NCI-H748 treated with DMSO at 0.1 percent for 48 hours (cell line): ENCODE results near the gene MRLN.

ENCODE experiments used
- DNase-seq: peaks from one replicate; lab custom pipeline; 2025; lab: John Stamatoyannopoulos, UW

The MRLN gene

GRCh38 chr10:59705931-59706330, 47.3 kb downstream of the MRLN start:
- DNase-seq, result no peak

GRCh38 chr10:59704630-59705029, 48.6 kb downstream of the MRLN start:
- no peak for DNase-seq

GRCh38 chr10:59702347-59702746, 50.9 kb downstream of the MRLN start:
- no peak for DNase-seq

GRCh38 chr10:59700709-59701108, 52.5 kb downstream of the MRLN start:
- DNase-seq, result no peak

GRCh38 chr10:59698326-59698725, 54.9 kb downstream of the MRLN start:
- no peak for DNase-seq

- DNase-seq, result no peak
These were observed 57.6 kb downstream of the MRLN start for GRCh38 chr10:59695637-59696036.

GRCh38 chr10:59694936-59695335, 58.3 kb downstream of the MRLN start:
- no peak for DNase-seq

- no peak for DNase-seq
These were observed 61.1 kb downstream of the MRLN start for GRCh38 chr10:59692113-59692512.

GRCh38 chr10:59688921-59689351, 64.3 kb downstream of the MRLN start:
- no peak for DNase-seq

- no peak for DNase-seq
These were observed 65.6 kb downstream of the MRLN start for GRCh38 chr10:59687657-59688056.
